ENCODE measurements around the gene HTT. TPM values are rescaled to one million over a fixed set of nuclear protein-coding genes. Genes with fewer than 3 reads are reported as not detected.

The HTT gene
- total RNA-seq, 6 donors from 2014 or later, result 55.4 to 170 (median 81.5) TPM

DNA sequence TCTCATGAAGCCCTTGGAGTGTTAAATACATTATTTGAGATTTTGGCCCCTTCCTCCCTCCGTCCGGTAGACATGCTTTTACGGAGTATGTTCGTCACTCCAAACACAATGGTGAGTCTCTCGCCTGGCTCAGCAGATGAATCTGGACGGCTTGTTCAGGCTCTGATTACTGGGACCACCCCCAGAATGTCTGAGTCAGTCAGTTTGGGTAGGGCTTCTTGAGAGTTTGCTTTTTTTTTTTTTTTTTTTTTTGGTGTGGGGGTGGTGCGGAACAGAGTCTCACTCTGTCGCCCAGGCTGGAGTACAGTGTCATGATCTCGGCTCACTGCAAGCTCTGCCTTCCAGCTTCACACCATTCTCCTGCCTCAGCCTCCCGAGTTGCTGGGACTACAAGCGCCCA is 112.1 kb downstream of the HTT start:
- Histone ChIP-seq H3K9me3 (no peaks in the 10 kb centered on the region), H3K36me3 (peaks cover 20 to 91% (median 72%) of the 10 kb centered on the region in 4 donors), H3K27ac (no peak overlapping the region), H3K4me3 (no peak overlapping the region), H3K4me1 (no peaks in the 10 kb centered on the region), H3K27me3 (no peaks in the 10 kb centered on the region)
- no peak for DNase-seq
- ATAC-seq (ENCODE audit: low FRiP score in 2 of 2), result no peak
- WGBS, 2 donors, result 93 to 97% methylated on average over 11 of the region's 11 CpGs
- TF ChIP-seq, protein P1, sequence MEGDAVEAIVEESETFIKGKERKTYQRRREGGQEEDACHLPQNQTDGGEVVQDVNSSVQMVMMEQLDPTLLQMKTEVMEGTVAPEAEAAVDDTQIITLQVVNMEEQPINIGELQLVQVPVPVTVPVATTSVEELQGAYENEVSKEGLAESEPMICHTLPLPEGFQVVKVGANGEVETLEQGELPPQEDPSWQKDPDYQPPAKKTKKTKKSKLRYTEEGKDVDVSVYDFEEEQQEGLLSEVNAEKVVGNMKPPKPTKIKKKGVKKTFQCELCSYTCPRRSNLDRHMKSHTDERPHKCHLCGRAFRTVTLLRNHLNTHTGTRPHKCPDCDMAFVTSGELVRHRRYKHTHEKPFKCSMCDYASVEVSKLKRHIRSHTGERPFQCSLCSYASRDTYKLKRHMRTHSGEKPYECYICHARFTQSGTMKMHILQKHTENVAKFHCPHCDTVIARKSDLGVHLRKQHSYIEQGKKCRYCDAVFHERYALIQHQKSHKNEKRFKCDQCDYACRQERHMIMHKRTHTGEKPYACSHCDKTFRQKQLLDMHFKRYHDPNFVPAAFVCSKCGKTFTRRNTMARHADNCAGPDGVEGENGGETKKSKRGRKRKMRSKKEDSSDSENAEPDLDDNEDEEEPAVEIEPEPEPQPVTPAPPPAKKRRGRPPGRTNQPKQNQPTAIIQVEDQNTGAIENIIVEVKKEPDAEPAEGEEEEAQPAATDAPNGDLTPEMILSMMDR (IDR thresholded peaks at IDR 0.05), result no peak
- no peak for TF ChIP-seq POLR2AphosphoS5 (IDR thresholded peaks at IDR 0.05)

DNA sequence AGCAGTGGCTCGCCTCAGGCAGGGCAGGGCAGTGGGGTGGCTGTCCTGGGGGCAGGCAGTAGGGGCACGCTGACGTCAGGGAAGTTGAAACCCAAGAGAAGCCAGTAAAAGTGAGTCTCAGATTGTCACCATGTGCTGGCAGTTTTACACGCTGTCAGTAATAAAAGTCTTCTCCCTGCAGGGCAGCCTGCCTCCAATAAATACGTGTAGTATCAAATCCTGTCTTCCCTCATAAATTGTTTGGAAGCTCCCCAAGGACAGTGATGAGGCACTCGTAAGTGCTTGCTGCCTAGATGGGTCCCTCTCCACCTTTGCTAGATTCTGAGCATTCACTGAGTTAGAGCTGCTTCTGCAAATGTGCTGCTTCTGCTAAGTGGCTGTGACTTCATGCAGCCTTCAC is 113.6 kb downstream of the HTT start:
- Histone ChIP-seq H3K36me3 (peaks cover 20 to 86% (median 59%) of the 10 kb centered on the region in 4 donors), H3K27me3 (no peaks in the 10 kb centered on the region), H3K4me3 (no peak overlapping the region), H3K9me3 (no peaks in the 10 kb centered on the region), H3K27ac (no peak overlapping the region), H3K4me1 (no peaks in the 10 kb centered on the region)
- DNase-seq (peak in 1 of 2 donors; percentile 34), ATAC-seq (ENCODE audit: low FRiP score in 2 of 2) (no peak)
- TF ChIP-seq EP300 (IDR thresholded peaks at IDR 0.05) (no peak), POLR2AphosphoS5 (IDR thresholded peaks at IDR 0.05) (no peak), POLR2A (IDR thresholded peaks at IDR 0.05) (no peak)
- TF ChIP-seq, protein P1 (IDR thresholded peaks at IDR 0.05), result no peak
- 95 to 97% methylated on average over 5 to 6 of the region's 6 CpGs for WGBS, 2 donors

DNA sequence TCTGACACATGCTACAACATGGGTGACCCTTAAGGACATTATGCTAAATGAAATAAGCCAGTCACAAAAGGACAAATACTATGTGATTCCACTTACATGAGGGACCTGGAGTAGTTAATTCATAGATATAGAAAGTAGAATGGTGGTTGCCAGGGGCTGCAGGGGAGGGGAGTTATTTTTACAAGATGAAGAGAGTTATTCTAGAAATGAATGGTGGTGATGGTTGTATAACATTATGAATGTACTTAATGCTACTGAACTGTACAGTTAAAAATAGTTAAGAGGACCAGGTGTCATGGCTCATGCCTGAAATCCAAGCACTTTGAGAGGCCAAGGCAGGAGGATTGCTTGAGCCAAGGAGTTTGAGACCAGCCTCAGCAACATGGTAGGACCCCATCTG is 115.0 kb downstream of the HTT start:
- Histone ChIP-seq H3K9me3 (no peaks in the 10 kb centered on the region), H3K27ac (no peak overlapping the region), H3K4me1 (no peaks in the 10 kb centered on the region), H3K27me3 (no peaks in the 10 kb centered on the region), H3K4me3 (no peak overlapping the region), H3K36me3 (peaks cover 20 to 84% (median 46%) of the 10 kb centered on the region in 4 donors)
- TF ChIP-seq EP300 (IDR thresholded peaks at IDR 0.05) (no peak), POLR2AphosphoS5 (IDR thresholded peaks at IDR 0.05) (no peak), POLR2A (IDR thresholded peaks at IDR 0.05) (no peak)
- TF ChIP-seq, protein P1 (IDR thresholded peaks at IDR 0.05), result no peak
- DNase-seq, result no peak
- ATAC-seq (ENCODE audit: low FRiP score in 2 of 2), result no peak

DNA sequence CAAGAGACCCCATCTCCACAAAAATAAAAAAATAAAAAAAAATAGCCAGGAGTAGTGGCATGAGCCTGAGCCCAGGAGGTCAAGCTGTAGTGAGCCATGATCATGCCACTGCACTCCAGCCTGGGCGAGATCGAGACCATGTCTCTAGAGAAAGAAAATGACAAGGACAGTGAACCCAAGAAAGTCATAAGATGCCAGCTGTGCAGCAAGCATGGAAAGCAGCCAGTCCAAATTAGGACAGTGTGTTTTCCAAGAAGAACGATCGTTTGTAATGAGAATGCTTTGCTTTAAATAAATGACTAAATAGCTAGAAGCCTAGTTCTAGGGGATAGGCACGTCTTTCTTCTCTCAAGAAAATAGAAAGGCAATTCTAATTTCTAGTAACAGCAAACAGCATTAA is 116.1 kb downstream of the HTT start:
- H3K4me3 ChIP-seq, result no peak overlapping the region
- H3K27me3 ChIP-seq, result no peaks in the 10 kb centered on the region
- TF ChIP-seq POLR2A (IDR thresholded peaks at IDR 0.05) (no peak), POLR2AphosphoS5 (IDR thresholded peaks at IDR 0.05) (no peak), EP300 (IDR thresholded peaks at IDR 0.05) (no peak)
- TF ChIP-seq, protein P1 (IDR thresholded peaks at IDR 0.05), result no peak
- peaks cover 20 to 84% (median 47%) of the 10 kb centered on the region in 4 donors for H3K36me3 ChIP-seq
- no peaks in the 10 kb centered on the region for H3K4me1 ChIP-seq
- no peak overlapping the region for H3K27ac ChIP-seq
- no peak for DNase-seq
- no peak for ATAC-seq (ENCODE audit: low FRiP score in 2 of 2)
- WGBS, 2 donors, result 73 to 87% methylated on average over 5 of the region's 5 CpGs
- no peaks in the 10 kb centered on the region for H3K9me3 ChIP-seq

DNA sequence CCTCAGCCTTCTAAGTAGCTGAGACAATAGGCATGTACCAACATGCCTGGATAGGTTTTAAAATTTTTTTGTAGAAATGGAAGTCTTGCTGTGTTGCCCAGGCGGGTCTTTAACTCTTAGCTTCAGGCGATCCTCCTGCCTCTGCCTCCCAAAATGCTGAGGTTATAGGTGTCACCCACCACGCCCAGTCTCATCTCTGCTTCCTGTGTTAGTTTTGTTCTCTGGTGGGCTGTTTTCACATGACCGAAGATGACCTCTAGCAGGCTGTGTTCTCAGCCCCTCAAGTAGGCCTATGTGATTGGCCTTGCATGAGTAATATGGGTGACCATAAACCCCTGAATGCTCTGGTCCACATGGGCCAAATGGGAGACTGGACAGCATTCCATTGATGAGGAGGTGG is 117.7 kb downstream of the HTT start:
- H3K27me3 ChIP-seq, result no peaks in the 10 kb centered on the region
- 91% methylated on average over 4 of the region's 4 CpGs for WGBS, 2 donors
- no peaks in the 10 kb centered on the region for H3K9me3 ChIP-seq
- TF ChIP-seq, protein P1 (IDR thresholded peaks at IDR 0.05), result no peak
- TF ChIP-seq POLR2A (IDR thresholded peaks at IDR 0.05), result no peak
- TF ChIP-seq POLR2AphosphoS5 (IDR thresholded peaks at IDR 0.05), result no peak
- TF ChIP-seq EP300 (IDR thresholded peaks at IDR 0.05), result no peak
- ATAC-seq (ENCODE audit: low FRiP score in 2 of 2) (no peak), DNase-seq (no peak)
- no peak overlapping the region for H3K4me3 ChIP-seq
- H3K27ac ChIP-seq, result no peak overlapping the region
- peaks cover 20 to 92% (median 55%) of the 10 kb centered on the region in 4 donors for H3K36me3 ChIP-seq
- peaks cover 0 to 7% (median 2%) of the 10 kb centered on the region in 4 donors for H3K4me1 ChIP-seq

Measured in upper lobe of left lung (tissue), 6 donors.